Measurements from ENCODE around the gene ERICH6B.

The ERICH6B gene

DNA sequence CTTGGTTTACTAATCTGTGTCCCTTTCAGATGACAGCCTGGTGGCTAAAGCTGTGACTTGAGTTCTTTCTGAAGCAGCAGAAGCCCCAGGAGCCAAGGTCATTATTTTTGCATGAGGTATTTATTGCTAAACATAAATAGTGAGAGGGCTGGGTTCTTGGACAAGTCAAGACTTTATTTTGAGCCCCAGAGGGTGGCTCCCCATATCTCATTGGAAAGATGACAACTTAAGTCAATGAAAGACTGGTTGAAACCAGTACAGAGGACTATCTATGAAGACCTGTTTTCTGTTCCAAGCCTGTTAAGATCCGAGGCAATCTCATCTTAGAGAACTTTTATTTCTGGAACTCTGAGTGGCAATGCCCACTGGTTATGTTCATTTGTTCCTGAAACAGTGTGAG, 14.4 kb upstream of the ERICH6B start:
- no peaks in the 10 kb centered on the region for H3K9me3 ChIP-seq (ENCODE audit: control insufficient read depth, low read length)
- peaks cover 16% of the 10 kb centered on the region for H3K27me3 ChIP-seq (replicated peaks; ENCODE audit: control insufficient read depth, insufficient read depth, low read length)
- H3K4me3 ChIP-seq (ENCODE audit: low read length): no peak overlapping the region
- H3K9ac ChIP-seq (ENCODE audit: low read length): no peak overlapping the region
- no peaks in the 10 kb centered on the region for H3K36me3 ChIP-seq (ENCODE audit: control insufficient read depth, insufficient read depth, low read length, severe bottlenecking)
- peaks cover 19% of the 10 kb centered on the region for H3K4me1 ChIP-seq (ENCODE audit: control insufficient read depth, insufficient read depth, low read length)
- no peak for DNase-seq (ENCODE audit: low read depth)

DNA sequence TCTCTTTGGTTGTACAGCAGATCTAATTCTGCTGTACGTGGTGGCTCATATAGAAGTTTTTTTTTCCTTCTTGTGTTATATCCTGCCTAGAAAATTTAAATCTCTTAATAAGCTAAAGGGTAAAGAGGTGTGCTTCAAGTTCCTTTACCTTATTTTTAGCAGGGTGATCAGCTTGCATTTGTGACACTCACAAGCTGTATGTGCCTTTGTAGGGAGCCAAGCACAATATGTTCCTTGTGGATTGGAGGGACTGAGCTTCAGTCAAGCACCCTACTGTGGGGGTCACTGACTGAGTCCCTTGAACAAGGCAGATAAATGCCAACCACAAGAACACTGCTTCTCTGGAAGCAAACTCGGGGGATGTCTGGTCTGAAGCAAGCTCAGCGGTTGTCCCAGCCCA, 12.6 kb upstream of the ERICH6B start:
- DNase-seq (ENCODE audit: low read depth): no peak
- Histone ChIP-seq H3K36me3 (ENCODE audit: control insufficient read depth, insufficient read depth, low read length, severe bottlenecking) (no peaks in the 10 kb centered on the region), H3K27me3 (replicated peaks; ENCODE audit: control insufficient read depth, insufficient read depth, low read length) (peaks cover 19% of the 10 kb centered on the region), H3K4me1 (ENCODE audit: control insufficient read depth, insufficient read depth, low read length) (peaks cover 19% of the 10 kb centered on the region), H3K9me3 (ENCODE audit: control insufficient read depth, low read length) (no peaks in the 10 kb centered on the region), H3K4me3 (ENCODE audit: low read length) (no peak overlapping the region), H3K9ac (ENCODE audit: low read length) (no peak overlapping the region)

- Histone ChIP-seq H3K9ac (ENCODE audit: low read length) (no peak overlapping the region), H3K27me3 (replicated peaks; ENCODE audit: control insufficient read depth, insufficient read depth, low read length) (peaks cover 23% of the 10 kb centered on the region), H3K9me3 (ENCODE audit: control insufficient read depth, low read length) (no peaks in the 10 kb centered on the region), H3K36me3 (ENCODE audit: control insufficient read depth, insufficient read depth, low read length, severe bottlenecking) (no peaks in the 10 kb centered on the region), H3K4me1 (ENCODE audit: control insufficient read depth, insufficient read depth, low read length) (peaks cover 19% of the 10 kb centered on the region), H3K4me3 (ENCODE audit: low read length) (no peak overlapping the region)
- no peak for DNase-seq (ENCODE audit: low read depth)
These were observed 12.1 kb upstream of the ERICH6B start for GRCh38 chr13:45627656-45628055.

DNA sequence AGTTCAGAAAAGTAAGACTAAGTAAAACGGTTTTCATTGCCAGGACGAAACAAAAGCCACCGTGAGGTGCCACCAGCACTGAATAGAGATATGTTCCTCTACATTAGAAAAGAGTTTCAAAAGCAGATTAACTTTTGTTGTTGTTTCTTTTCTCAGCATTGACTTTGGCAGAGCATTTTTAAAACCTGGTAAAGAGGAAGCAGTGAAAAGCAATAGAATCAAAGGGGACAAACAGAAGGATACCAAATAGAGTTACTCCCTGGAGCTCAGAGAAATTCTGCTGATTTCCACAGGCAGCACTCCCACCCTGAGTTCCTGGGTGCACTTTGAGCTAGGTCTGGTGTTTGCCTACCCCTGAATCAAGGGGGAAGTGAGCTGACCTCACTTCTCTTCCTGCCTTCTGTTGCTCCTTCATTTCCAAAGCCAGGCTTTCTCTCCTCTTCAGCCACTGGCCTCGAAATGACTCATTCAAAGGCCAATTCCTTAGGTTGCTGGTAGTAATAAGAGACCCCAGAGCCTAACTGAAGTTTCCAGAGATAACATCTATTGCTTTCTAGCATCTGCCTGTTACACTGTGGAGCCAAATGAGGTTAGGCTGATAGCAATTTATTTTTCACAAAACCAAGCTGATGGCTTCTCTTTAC, 11.3 kb upstream of the ERICH6B start:
- no peaks in the 10 kb centered on the region for H3K36me3 ChIP-seq (ENCODE audit: control insufficient read depth, insufficient read depth, low read length, severe bottlenecking)
- peaks cover 19% of the 10 kb centered on the region for H3K4me1 ChIP-seq (ENCODE audit: control insufficient read depth, insufficient read depth, low read length)
- peak; percentile 26 for DNase-seq (ENCODE audit: low read depth)
- H3K27me3 ChIP-seq (replicated peaks; ENCODE audit: control insufficient read depth, insufficient read depth, low read length): peaks cover 31% of the 10 kb centered on the region
- no peaks in the 10 kb centered on the region for H3K9me3 ChIP-seq (ENCODE audit: control insufficient read depth, low read length)
- no peak overlapping the region for H3K9ac ChIP-seq (ENCODE audit: low read length)
- no peak overlapping the region for H3K4me3 ChIP-seq (ENCODE audit: low read length)

DNA sequence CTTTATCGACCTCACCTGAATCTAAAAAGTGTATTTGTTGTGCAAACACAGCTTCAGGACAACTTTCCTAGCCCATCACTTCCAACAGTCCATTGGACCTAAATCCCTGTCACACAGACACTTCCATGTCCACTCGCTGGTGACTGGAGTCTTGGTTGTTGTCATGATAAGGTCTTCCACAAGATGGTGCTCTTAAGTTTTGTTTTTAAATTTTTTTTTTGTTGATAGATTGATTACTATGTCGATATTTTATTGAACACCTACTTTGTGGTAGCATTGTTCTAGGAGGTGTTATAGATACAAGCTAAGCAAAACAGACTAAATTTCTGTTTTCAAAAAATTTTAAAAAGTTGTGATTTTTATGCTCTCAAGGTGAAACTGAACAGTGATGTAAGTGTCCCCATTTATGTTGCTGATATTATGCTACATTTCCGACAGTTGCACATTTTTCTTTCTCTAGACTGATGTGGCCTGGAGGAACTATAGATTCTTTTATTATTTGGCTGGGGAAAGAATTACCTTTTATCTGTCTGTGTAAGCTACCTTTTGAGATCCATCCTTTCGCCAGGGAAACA, 8.1 kb upstream of the ERICH6B start:
- Histone ChIP-seq H3K36me3 (ENCODE audit: control insufficient read depth, insufficient read depth, low read length, severe bottlenecking) (no peaks in the 10 kb centered on the region), H3K9me3 (ENCODE audit: control insufficient read depth, low read length) (peaks cover 11% of the 10 kb centered on the region), H3K4me1 (ENCODE audit: control insufficient read depth, insufficient read depth, low read length) (peaks cover 13% of the 10 kb centered on the region), H3K27me3 (replicated peaks; ENCODE audit: control insufficient read depth, insufficient read depth, low read length) (peaks cover 43% of the 10 kb centered on the region), H3K9ac (ENCODE audit: low read length) (no peak overlapping the region), H3K4me3 (ENCODE audit: low read length) (no peak overlapping the region)
- DNase-seq (ENCODE audit: low read depth): peak; percentile 59

GRCh38 chr13:45621950-45622349, 6.4 kb upstream of the ERICH6B start:
- no peak overlapping the region for H3K9ac ChIP-seq (ENCODE audit: low read length)
- no peak for DNase-seq (ENCODE audit: low read depth)
- peaks cover 36% of the 10 kb centered on the region for H3K27me3 ChIP-seq (replicated peaks; ENCODE audit: control insufficient read depth, insufficient read depth, low read length)
- H3K36me3 ChIP-seq (ENCODE audit: control insufficient read depth, insufficient read depth, low read length, severe bottlenecking): no peaks in the 10 kb centered on the region
- H3K4me3 ChIP-seq (ENCODE audit: low read length): no peak overlapping the region
- peaks cover 8% of the 10 kb centered on the region for H3K4me1 ChIP-seq (ENCODE audit: control insufficient read depth, insufficient read depth, low read length)
- H3K9me3 ChIP-seq (ENCODE audit: control insufficient read depth, low read length): peaks cover 11% of the 10 kb centered on the region

GRCh38 chr13:45607931-45608330, 7.6 kb downstream of the ERICH6B start:
- peak; percentile 44 for DNase-seq (ENCODE audit: low read depth)
- no peaks in the 10 kb centered on the region for H3K9me3 ChIP-seq (ENCODE audit: control insufficient read depth, low read length)
- no peak overlapping the region for H3K9ac ChIP-seq (ENCODE audit: low read length)
- H3K36me3 ChIP-seq (ENCODE audit: control insufficient read depth, insufficient read depth, low read length, severe bottlenecking): no peaks in the 10 kb centered on the region
- H3K27me3 ChIP-seq (replicated peaks; ENCODE audit: control insufficient read depth, insufficient read depth, low read length): peaks cover 37% of the 10 kb centered on the region
- H3K4me3 ChIP-seq (ENCODE audit: low read length): no peak overlapping the region
- no peaks in the 10 kb centered on the region for H3K4me1 ChIP-seq (ENCODE audit: control insufficient read depth, insufficient read depth, low read length)

DNA sequence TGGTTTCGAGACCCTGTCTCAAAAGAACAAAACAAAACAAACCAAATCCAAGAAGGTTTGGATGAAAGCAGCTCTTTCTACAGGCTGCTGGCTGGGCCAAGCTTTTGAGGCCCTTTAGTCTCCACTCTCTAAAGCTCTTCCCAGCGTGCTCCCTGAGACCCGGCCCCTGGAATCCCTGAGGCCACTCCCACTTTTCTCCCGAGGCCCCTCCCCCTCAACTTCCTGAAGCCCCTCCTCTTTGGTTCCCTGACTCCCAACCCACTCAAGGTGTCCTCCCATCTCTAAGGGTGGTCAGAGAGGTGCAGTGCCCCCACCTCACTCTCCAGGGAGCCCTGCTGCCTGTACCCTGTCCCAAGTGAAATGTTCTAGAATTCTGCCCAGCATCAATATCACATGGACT, 10.6 kb downstream of the ERICH6B start:
- Histone ChIP-seq H3K27me3 (replicated peaks; ENCODE audit: control insufficient read depth, insufficient read depth, low read length) (peaks cover 20% of the 10 kb centered on the region), H3K4me1 (ENCODE audit: control insufficient read depth, insufficient read depth, low read length) (no peaks in the 10 kb centered on the region), H3K4me3 (ENCODE audit: low read length) (no peak overlapping the region), H3K9ac (ENCODE audit: low read length) (no peak overlapping the region), H3K9me3 (ENCODE audit: control insufficient read depth, low read length) (no peaks in the 10 kb centered on the region), H3K36me3 (ENCODE audit: control insufficient read depth, insufficient read depth, low read length, severe bottlenecking) (no peaks in the 10 kb centered on the region)
- DNase-seq (ENCODE audit: low read depth): no peak

DNA sequence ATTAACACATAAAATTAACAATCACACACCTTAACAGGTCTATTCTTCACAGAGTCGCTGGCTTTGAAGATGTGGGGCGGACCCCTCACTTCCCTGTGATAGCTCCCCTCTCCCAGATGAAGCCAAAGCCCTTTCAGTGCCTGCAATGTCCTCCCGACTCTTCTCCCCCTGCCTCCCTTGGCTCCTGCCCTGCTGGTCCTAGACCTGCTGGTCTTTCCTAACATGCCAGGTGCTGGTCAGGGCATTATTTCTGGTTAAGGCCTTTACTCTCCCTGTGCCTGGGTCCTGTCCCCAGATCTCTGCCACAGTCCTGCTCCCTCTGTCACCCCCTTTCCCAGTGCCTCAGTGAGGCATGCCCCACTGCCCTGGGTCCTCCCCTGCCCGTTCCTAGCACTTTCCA, 12.2 kb downstream of the ERICH6B start:
- Histone ChIP-seq H3K4me3 (ENCODE audit: low read length) (no peak overlapping the region), H3K4me1 (ENCODE audit: control insufficient read depth, insufficient read depth, low read length) (no peaks in the 10 kb centered on the region), H3K9ac (ENCODE audit: low read length) (no peak overlapping the region), H3K36me3 (ENCODE audit: control insufficient read depth, insufficient read depth, low read length, severe bottlenecking) (no peaks in the 10 kb centered on the region), H3K9me3 (ENCODE audit: control insufficient read depth, low read length) (no peaks in the 10 kb centered on the region), H3K27me3 (replicated peaks; ENCODE audit: control insufficient read depth, insufficient read depth, low read length) (peaks cover 31% of the 10 kb centered on the region)
- DNase-seq (ENCODE audit: low read depth): no peak

GRCh38 chr13:45602183-45603170, 13.1 kb downstream of the ERICH6B start:
- Histone ChIP-seq H3K4me1 (ENCODE audit: control insufficient read depth, insufficient read depth, low read length) (no peaks in the 10 kb centered on the region), H3K9me3 (ENCODE audit: control insufficient read depth, low read length) (no peaks in the 10 kb centered on the region), H3K27me3 (replicated peaks; ENCODE audit: control insufficient read depth, insufficient read depth, low read length) (peaks cover 38% of the 10 kb centered on the region), H3K4me3 (ENCODE audit: low read length) (no peak overlapping the region), H3K36me3 (ENCODE audit: control insufficient read depth, insufficient read depth, low read length, severe bottlenecking) (no peaks in the 10 kb centered on the region), H3K9ac (ENCODE audit: low read length) (no peak overlapping the region)
- DNase-seq (ENCODE audit: low read depth): no peak

DNA sequence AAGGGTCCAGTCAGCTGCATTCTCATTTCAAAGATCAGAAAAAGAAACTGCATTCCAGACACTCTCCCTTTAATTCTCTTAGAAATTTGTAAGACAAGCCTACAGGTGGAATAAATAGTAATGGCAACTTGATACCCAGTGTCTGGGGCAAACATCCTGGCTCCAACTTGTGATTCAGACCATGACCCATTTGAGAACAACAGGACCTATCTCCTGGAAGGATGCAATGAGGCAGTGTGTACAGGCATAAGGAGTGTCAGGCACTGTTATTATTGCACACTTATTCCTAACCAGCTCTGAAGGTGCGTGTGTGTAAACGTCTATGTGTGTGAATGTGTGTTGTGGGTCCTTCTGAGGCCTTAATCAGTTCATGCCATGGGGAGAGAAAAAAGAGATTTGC, 13.9 kb downstream of the ERICH6B start:
- Histone ChIP-seq H3K9ac (ENCODE audit: low read length) (no peak overlapping the region), H3K4me1 (ENCODE audit: control insufficient read depth, insufficient read depth, low read length) (no peaks in the 10 kb centered on the region), H3K36me3 (ENCODE audit: control insufficient read depth, insufficient read depth, low read length, severe bottlenecking) (no peaks in the 10 kb centered on the region), H3K27me3 (replicated peaks; ENCODE audit: control insufficient read depth, insufficient read depth, low read length) (peaks cover 45% of the 10 kb centered on the region), H3K4me3 (ENCODE audit: low read length) (no peak overlapping the region), H3K9me3 (ENCODE audit: control insufficient read depth, low read length) (no peaks in the 10 kb centered on the region)
- no peak for DNase-seq (ENCODE audit: low read depth)

All from adipocyte (in vitro differentiated cells).